ENCODE results near the gene MMD2.
"Not testable (repeated sequence)": the region's sequence is repeated elsewhere in the genome, so short reads cannot be mapped to it uniquely, and the experiment has no call there.

DNA sequence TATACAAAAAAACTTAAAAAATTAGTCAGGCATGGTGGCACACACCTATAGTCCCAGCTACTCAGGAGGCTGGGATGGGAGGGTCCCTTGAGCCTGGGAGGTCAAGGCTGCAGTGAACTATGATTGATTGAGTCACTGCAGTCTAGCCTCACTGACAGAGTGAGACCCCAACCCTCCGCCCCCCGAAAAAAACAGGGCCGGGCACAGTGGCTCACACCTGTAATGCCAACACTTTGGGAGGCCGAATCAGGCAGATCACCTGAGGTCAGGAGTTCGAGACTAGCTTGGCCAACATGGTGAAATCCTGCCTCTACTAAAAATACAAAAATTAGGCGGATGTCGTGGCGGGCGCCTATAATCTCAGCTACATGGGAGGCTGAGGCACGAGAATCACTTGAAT lies 13.5 kb upstream of the MMD2 start:
- TF ChIP-seq, protein P1, sequence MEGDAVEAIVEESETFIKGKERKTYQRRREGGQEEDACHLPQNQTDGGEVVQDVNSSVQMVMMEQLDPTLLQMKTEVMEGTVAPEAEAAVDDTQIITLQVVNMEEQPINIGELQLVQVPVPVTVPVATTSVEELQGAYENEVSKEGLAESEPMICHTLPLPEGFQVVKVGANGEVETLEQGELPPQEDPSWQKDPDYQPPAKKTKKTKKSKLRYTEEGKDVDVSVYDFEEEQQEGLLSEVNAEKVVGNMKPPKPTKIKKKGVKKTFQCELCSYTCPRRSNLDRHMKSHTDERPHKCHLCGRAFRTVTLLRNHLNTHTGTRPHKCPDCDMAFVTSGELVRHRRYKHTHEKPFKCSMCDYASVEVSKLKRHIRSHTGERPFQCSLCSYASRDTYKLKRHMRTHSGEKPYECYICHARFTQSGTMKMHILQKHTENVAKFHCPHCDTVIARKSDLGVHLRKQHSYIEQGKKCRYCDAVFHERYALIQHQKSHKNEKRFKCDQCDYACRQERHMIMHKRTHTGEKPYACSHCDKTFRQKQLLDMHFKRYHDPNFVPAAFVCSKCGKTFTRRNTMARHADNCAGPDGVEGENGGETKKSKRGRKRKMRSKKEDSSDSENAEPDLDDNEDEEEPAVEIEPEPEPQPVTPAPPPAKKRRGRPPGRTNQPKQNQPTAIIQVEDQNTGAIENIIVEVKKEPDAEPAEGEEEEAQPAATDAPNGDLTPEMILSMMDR (IDR thresholded peaks at IDR 0.05; ENCODE audit: poor library complexity), result not testable (repeated sequence)
- not testable (repeated sequence) for TF ChIP-seq EZH2 (IDR thresholded peaks at IDR 0.05; ENCODE audit: borderline replicate concordance); EZH2phosphoT487 (IDR thresholded peaks at IDR 0.05; ENCODE audit: low read depth, severe bottlenecking, unreplicated experiment)

Measured in hepatocyte (in vitro differentiated cells).